Adrenal gland (tissue), 5 donors: ENCODE results near the gene ADIPOQ.
"Not testable (repeated sequence)": the region's sequence is repeated elsewhere in the genome, so short reads cannot be mapped to it uniquely, and the experiment has no call there.

Experiments
- CTCF ChIP-seq, 6 experiments: fragments of 450-650 bp in 4 of 6; fragments of 200-600 bp in 2 of 6; sonication (generic) in 1 of 6; IDR thresholded peaks; 1 replicate in 5 of 6; 2 replicates in 1 of 6; pipeline versions ENCODE4 v1.5.1 to v1.8.0; 2016 to 2021; ENCODE audit warnings: antibody characterized with exemption in 6 of 6, mild to moderate bottlenecking in 2 of 6, moderate library complexity in 1 of 6
- POLR2A ChIP-seq, 2 donors: fragments of 450-650 bp; IDR thresholded peaks; one replicate each; pipeline ENCODE4 v1.6.1; 2017; ENCODE audit warnings: antibody characterized with exemption in 2 of 2, mild to moderate bottlenecking in 2 of 2, moderate library complexity in 1 of 2
- donor health status: DM: no; HTN: no; CAD: no.

GRCh38 chr3:186873796-186874195 lies 31.3 kb downstream of the ADIPOQ start:
- not testable (repeated sequence) for TF ChIP-seq CTCF, POLR2A (IDR thresholded peaks at IDR 0.05)
